A673 (cell line): ENCODE results near the gene RGS6. TPM values are rescaled to one million over a fixed set of nuclear protein-coding genes. Genes with fewer than 3 reads are reported as not detected.
A peak's percentile ranks its signal among the peaks of the same experiment; 100 is the strongest.

Source experiments
- BruUV-seq: library from RNA; stranded (reverse); fragments of 400-500 nt; replicated peaks from 2 replicates; lab custom pipeline; 2021; lab: Mats Ljungman, UMichigan
- CTCF ChIA-PET: fragments of 300-600 bp; sonication (Branson Sonifier 250); formaldehyde crosslinking; loops from one replicate; lab custom pipeline; 2022; ENCODE audit warnings: antibody characterized with exemption; lab: Charles Lee
- POLR2A ChIA-PET: fragments of 300-600 bp; sonication (Branson Sonifier 250); formaldehyde crosslinking; loops from one replicate; lab custom pipeline; 2022; ENCODE audit warnings: antibody characterized with exemption; ENCODE audit not compliant: low non-redundant PET; lab: Charles Lee
- DNase-seq: peaks from one replicate; pipeline ENCODE4 v3.0.0-alpha.2; 2015; ENCODE audit warnings: low spot score
- H3K27ac ChIP-seq: fragments of 200-600 bp; sonication (generic); 2 replicates; pipeline ENCODE4 v1.5.1; 2016; ENCODE audit warnings: mixed run types, low read depth, mild to moderate bottlenecking, mixed read lengths, antibody characterized with exemption, low read length; ENCODE audit not compliant: poor library complexity, severe bottlenecking
- H3K27me3 ChIP-seq: fragments of 200-600 bp; sonication (generic); replicated peaks from 2 replicates; pipeline ENCODE4 v1.6.1; 2017; ENCODE audit warnings: mixed run types, low read depth, mild to moderate bottlenecking, mixed read lengths, antibody characterized with exemption, low read length; ENCODE audit not compliant: insufficient read depth, poor library complexity
- H3K36me3 ChIP-seq: fragments of 200-600 bp; sonication (generic); 2 replicates; pipeline ENCODE4 v1.6.1; 2016; ENCODE audit warnings: mixed run types, mild to moderate bottlenecking, mixed read lengths, antibody characterized with exemption, low read length; ENCODE audit not compliant: insufficient read depth, poor library complexity, severe bottlenecking
- H3K4me1 ChIP-seq: fragments of 200-600 bp; sonication (generic); 2 replicates; pipeline ENCODE4 v1.6.1; 2017; ENCODE audit warnings: mixed run types, mild to moderate bottlenecking, mixed read lengths, antibody characterized with exemption, low read length; ENCODE audit not compliant: insufficient read depth, poor library complexity, severe bottlenecking
- H3K4me3 ChIP-seq: fragments of 200-600 bp; sonication (generic); 2 replicates; pipeline ENCODE4 v1.5.1; 2016; ENCODE audit warnings: low read depth, mixed run types, mild to moderate bottlenecking, mixed read lengths, low read length; ENCODE audit not compliant: poor library complexity, severe bottlenecking
- H3K9me3 ChIP-seq: fragments of 200-600 bp; sonication (generic); 2 replicates; pipeline ENCODE4 v1.6.1; 2016; ENCODE audit warnings: mixed run types, low read depth, mild to moderate bottlenecking, mixed read lengths, antibody characterized with exemption, low read length; ENCODE audit not compliant: poor library complexity, severe bottlenecking
- CTCF ChIP-seq: fragments of 300-800, 200-600 bp; sonication (generic); conservative IDR thresholded peaks from 2 replicates; pipeline ENCODE4 v1.5.1; 2017; ENCODE audit warnings: low read depth, mild to moderate bottlenecking, antibody characterized with exemption, low read length, moderate library complexity, mixed read lengths
- EZH2 ChIP-seq: fragments of 200-600 bp; sonication (generic); IDR thresholded peaks from 2 replicates; pipeline ENCODE4 v1.6.1; 2017; ENCODE audit warnings: borderline replicate concordance, low read depth, mild to moderate bottlenecking, mixed read lengths, antibody characterized with exemption, low read length; ENCODE audit not compliant: poor library complexity, severe bottlenecking
- intact Hi-C: fragments of 100-400 bp; cut with micrococcal nuclease; formaldehyde crosslinking; loops from one replicate; pipeline ENCODE4 v1.10.0; 2022; ENCODE audit not compliant: unreplicated experiment
- total RNA-seq: library from RNA; stranded (reverse); gene quantifications from 2 replicates; pipeline ENCODE4 v1.2.3, GENCODE V29; 2021

The RGS6 gene
- total RNA-seq, 1 experiment from 2014 or later: not detected

- no peaks in the 10 kb centered on the region for H3K4me1 ChIP-seq
- intact Hi-C loops: loop anchor here (5.0 kb wide), 1 partner anchor 397 kb away; no protein-coding TSS in a partner anchor
Measured at GRCh38 chr14:72419226-72419775, 487.1 kb downstream of the RGS6 start.

GRCh38 chr14:72420749-72421474, 488.7 kb downstream of the RGS6 start:
- DNase-seq: peak; percentile 85
- ChIA-PET POLR2A (no interaction called here), CTCF (no interaction called here)
- Histone ChIP-seq H3K4me3 (no peak overlapping the region), H3K27ac (no peak overlapping the region), H3K27me3 (no peaks in the 10 kb centered on the region), H3K36me3 (no peaks in the 10 kb centered on the region), H3K4me1 (no peaks in the 10 kb centered on the region), H3K9me3 (no peaks in the 10 kb centered on the region)
- BruUV-seq: no TSS peak
- TF ChIP-seq EZH2: no peak
- TF ChIP-seq CTCF: peak; percentile 98
- intact Hi-C loops: loop anchor here (5.0 kb wide), 1 partner anchor 319 kb away; no protein-coding TSS in a partner anchor

More at GRCh38 chr14:72419226-72419775, 487.1 kb downstream of the RGS6 start:
- POLR2A ChIA-PET: no interaction called here
- Histone ChIP-seq H3K4me3 (no peak overlapping the region), H3K36me3 (no peaks in the 10 kb centered on the region), H3K27me3 (no peaks in the 10 kb centered on the region), H3K27ac (no peak overlapping the region), H3K9me3 (no peaks in the 10 kb centered on the region)
- no peak for DNase-seq
- no peak for TF ChIP-seq EZH2
- BruUV-seq: no TSS peak
- CTCF ChIA-PET: no interaction called here

- Histone ChIP-seq H3K4me3 (no peak overlapping the region), H3K4me1 (no peaks in the 10 kb centered on the region), H3K36me3 (no peaks in the 10 kb centered on the region), H3K9me3 (no peaks in the 10 kb centered on the region), H3K27ac (no peak overlapping the region), H3K27me3 (no peaks in the 10 kb centered on the region)
- BruUV-seq: no TSS peak
- intact Hi-C loops: loop anchor here (5.0 kb wide), 1 partner anchor 322 kb away; no protein-coding TSS in a partner anchor
- POLR2A ChIA-PET: no interaction called here
- TF ChIP-seq CTCF (no peak), EZH2 (no peak)
- CTCF ChIA-PET: no interaction called here
- no peak for DNase-seq
Measured at GRCh38 chr14:72423957-72424356, 491.7 kb downstream of the RGS6 start.
